Kidney (tissue), 14 donors: ENCODE data around the gene MAPK1. TPM values are rescaled to one million over a fixed set of nuclear protein-coding genes. Genes with fewer than 3 reads are reported as not detected.

Experiments
- DNase-seq, 5 donors: peaks; one replicate each; pipeline ENCODE4 v3.0.0-alpha.2; 2013 to 2020
- FAIRE-seq: peaks from 2 replicates; lab custom pipeline; 2012; peaks lifted over from hg19 to GRCh38; lab: Jason Lieb, UNC
- H3K27ac ChIP-seq, 2 donors: one replicate each; pipeline ENCODE4 v1.7.0; 2013; ENCODE audit warnings: low read depth in 2 of 2, low read length in 2 of 2, inconsistent platforms in 1 of 2
- H3K27me3 ChIP-seq: one replicate; pipeline ENCODE4 v1.7.1; 2013; ENCODE audit warnings: low read length, inconsistent platforms; ENCODE audit not compliant: control insufficient read depth, insufficient read depth
- H3K36me3 ChIP-seq, 3 donors: one replicate each; pipeline versions ENCODE4 v1.7.0 to v1.7.1; 2013; ENCODE audit warnings: low read length in 3 of 3, control low read depth in 1 of 3, inconsistent platforms in 1 of 3; ENCODE audit not compliant: insufficient read depth in 3 of 3, control insufficient read depth in 2 of 3
- H3K4me1 ChIP-seq, 3 donors: one replicate each; pipeline versions ENCODE4 v1.7.0 to v1.7.1; 2013; ENCODE audit warnings: low read length in 3 of 3, inconsistent platforms in 1 of 3, low read depth in 1 of 3; ENCODE audit not compliant: control insufficient read depth in 2 of 3, insufficient read depth in 2 of 3
- H3K4me3 ChIP-seq, 3 donors: one replicate each; pipeline versions ENCODE4 v1.7.0 to v1.8.1; 2013; ENCODE audit warnings: low read length in 3 of 3, control low read depth in 1 of 3, inconsistent platforms in 1 of 3
- H3K9ac ChIP-seq, 3 donors: one replicate each; pipeline versions ENCODE4 v1.7.0 to v1.7.1; 2013; ENCODE audit warnings: low read length in 3 of 3, control low read depth in 1 of 3, inconsistent platforms in 1 of 3
- H3K9me3 ChIP-seq, 3 donors: one replicate each; pipeline versions ENCODE4 v1.7.0 to v1.7.1; 2013; ENCODE audit warnings: low read length in 3 of 3, control low read depth in 1 of 3, inconsistent platforms in 1 of 3; ENCODE audit not compliant: control insufficient read depth in 2 of 3, insufficient read depth in 1 of 3
- intact Hi-C: fragments of 100-400 bp; cut with DNase I; formaldehyde crosslinking; loops from one replicate; pipeline ENCODE4 v1.11.1; 2022
- polyA plus RNA-seq: library from polyadenylated mRNA; stranded (reverse); fragments of 350-450 nt; fragmentation: Illumina TruSeq; extraction: RNeasy Lipid Tissue Mini Kit (QIAGEN cat#74804); gene quantifications from one replicate; pipeline ENCODE4 v1.2.3, GENCODE V29; 2014; ENCODE audit warnings: low read depth, low replicate concordance; ENCODE audit not compliant: insufficient read depth
- total RNA-seq: library from RNA; stranded (reverse); fragmentation: NEBNext Ultra II Directional; extraction: Animal tissue kit (Norgen Biotek cat#: 25700); gene quantifications from one replicate; pipeline ENCODE4 v1.2.1, GENCODE V29; 2021
- TF ChIP-seq, protein P1 (sequence below): IDR thresholded peaks from 3 replicates; pipeline ENCODE4 v1.5.1; 2012; ENCODE audit warnings: mild to moderate bottlenecking, moderate library complexity, borderline replicate concordance; ENCODE audit not compliant: insufficient read depth; ENCODE audit errors: extremely low read depth
- donor health status: control.
- donor health status: control.
- donor health status: control.
- donor health status: control.
- donor health status: control.
- donor health status: DM: yes; HTN: yes; CAD: no.
- donor health status: Normal renal cell carcinoma (clear cell type).

The MAPK1 gene
- total and polyA plus RNA-seq, 2 donors from 2014 or later, result 21.3 to 128 TPM

DNA sequence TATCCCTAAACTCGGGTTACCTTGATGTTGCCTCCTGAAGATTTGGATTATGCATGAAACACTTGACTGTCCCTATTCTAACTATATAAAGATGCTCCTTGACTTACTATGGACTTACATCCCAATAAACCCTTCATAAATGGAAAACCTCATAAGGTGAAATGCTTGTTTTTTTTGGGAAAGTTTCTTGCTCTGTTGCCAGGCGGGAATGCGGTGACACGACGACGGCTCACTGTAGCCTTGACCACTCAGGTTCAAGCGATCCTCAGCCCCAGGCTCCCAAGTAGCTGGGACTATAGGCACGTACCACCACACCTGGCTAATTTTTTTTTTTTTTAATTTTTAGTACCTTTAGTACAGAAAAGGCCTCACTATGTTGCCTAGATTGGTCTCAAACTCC is 10.6 kb downstream of the MAPK1 start:
- TF ChIP-seq, protein P1, sequence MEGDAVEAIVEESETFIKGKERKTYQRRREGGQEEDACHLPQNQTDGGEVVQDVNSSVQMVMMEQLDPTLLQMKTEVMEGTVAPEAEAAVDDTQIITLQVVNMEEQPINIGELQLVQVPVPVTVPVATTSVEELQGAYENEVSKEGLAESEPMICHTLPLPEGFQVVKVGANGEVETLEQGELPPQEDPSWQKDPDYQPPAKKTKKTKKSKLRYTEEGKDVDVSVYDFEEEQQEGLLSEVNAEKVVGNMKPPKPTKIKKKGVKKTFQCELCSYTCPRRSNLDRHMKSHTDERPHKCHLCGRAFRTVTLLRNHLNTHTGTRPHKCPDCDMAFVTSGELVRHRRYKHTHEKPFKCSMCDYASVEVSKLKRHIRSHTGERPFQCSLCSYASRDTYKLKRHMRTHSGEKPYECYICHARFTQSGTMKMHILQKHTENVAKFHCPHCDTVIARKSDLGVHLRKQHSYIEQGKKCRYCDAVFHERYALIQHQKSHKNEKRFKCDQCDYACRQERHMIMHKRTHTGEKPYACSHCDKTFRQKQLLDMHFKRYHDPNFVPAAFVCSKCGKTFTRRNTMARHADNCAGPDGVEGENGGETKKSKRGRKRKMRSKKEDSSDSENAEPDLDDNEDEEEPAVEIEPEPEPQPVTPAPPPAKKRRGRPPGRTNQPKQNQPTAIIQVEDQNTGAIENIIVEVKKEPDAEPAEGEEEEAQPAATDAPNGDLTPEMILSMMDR, result no peak
- Histone ChIP-seq H3K9me3 (no peaks in the 10 kb centered on the region), H3K4me1 (peaks cover 0 to 21% (median 5%) of the 10 kb centered on the region in 3 donors), H3K27me3 (no peaks in the 10 kb centered on the region), H3K9ac (no peak overlapping the region), H3K4me3 (no peak overlapping the region), H3K36me3 (no peaks in the 10 kb centered on the region), H3K27ac (no peak overlapping the region)
- FAIRE-seq (no peak), DNase-seq (no peak)
- intact Hi-C loops, result no loop called here

DNA sequence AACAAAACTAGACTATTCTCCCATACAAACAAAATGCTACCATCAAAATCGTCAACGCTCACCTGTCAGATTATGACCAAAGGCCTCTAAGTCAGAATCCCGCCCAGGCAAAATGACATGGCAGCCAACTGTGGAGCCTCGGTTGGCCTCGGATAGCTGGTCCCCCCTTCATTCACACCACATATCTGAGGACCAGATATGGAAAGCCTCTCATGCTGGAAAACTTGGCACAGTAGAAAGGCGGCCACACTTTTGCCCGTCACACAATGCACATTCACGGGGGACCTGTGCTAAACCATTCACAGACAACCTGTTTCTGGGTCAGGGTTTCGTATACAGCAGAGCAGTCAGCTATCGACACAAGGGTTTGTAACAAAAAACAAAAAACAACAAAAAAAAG is 11.2 kb downstream of the MAPK1 start:
- peaks cover 0 to 16% (median 5%) of the 10 kb centered on the region in 3 donors for H3K4me1 ChIP-seq
- no peak overlapping the region for H3K4me3 ChIP-seq
- DNase-seq (no peak), FAIRE-seq (no peak)
- H3K9me3 ChIP-seq, result no peaks in the 10 kb centered on the region
- no peaks in the 10 kb centered on the region for H3K36me3 ChIP-seq
- H3K27me3 ChIP-seq, result no peaks in the 10 kb centered on the region
- H3K9ac ChIP-seq, result no peak overlapping the region
- H3K27ac ChIP-seq, result no peak overlapping the region
- TF ChIP-seq, protein P1, result no peak
- intact Hi-C loops, result no loop called here

DNA sequence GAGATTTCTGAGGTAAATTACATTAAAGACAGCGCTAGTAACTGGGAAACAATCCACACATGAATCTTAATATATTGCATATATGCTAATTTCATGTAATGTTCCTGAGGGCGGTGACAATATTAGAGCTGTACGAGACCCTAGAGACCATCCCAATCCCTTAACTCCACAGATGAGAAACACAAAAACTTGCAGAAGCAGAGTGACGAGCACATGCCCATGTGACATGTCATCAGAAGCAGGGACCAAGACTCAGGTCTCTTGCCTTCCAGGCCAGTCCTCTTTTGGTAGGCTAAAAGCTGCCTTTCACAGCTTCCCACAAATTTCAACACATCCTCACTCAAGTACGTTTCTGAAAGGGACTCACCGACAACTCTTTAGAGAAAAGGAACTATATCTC is 11.8 kb downstream of the MAPK1 start:
- DNase-seq (no peak), FAIRE-seq (no peak)
- intact Hi-C loops, result no loop called here
- Histone ChIP-seq H3K4me3 (no peak overlapping the region), H3K27me3 (no peaks in the 10 kb centered on the region), H3K4me1 (peaks cover 0 to 13% (median 3%) of the 10 kb centered on the region in 3 donors), H3K36me3 (no peaks in the 10 kb centered on the region), H3K9ac (no peak overlapping the region), H3K27ac (no peak overlapping the region), H3K9me3 (no peaks in the 10 kb centered on the region)
- TF ChIP-seq, protein P1, result no peak

GRCh38 chr22:21850660-21851059 is 16.8 kb downstream of the MAPK1 start:
- intact Hi-C loops, result no loop called here
- Histone ChIP-seq H3K4me3 (no peak overlapping the region), H3K27ac (no peak overlapping the region), H3K9ac (no peak overlapping the region), H3K4me1 (peaks cover 0 to 4% (median 3%) of the 10 kb centered on the region in 3 donors), H3K36me3 (no peaks in the 10 kb centered on the region), H3K9me3 (no peaks in the 10 kb centered on the region), H3K27me3 (no peaks in the 10 kb centered on the region)
- FAIRE-seq, result no peak
- TF ChIP-seq, protein P1, result no peak
- no peak for DNase-seq
